WTC11 (cell line): ENCODE data around the gene GPR68. TPM values are rescaled to one million over a fixed set of nuclear protein-coding genes. Genes with fewer than 3 reads are reported as not detected.

Experiments used
- ATAC-seq: fragments of 200-7000 bp; cut with Tn5 transposase; 2 replicates; pipeline ENCODE4 v1.10.0; 2021; ENCODE audit warnings: mild to moderate bottlenecking, moderate library complexity
- CTCF ChIA-PET: fragments of 300-600 bp; sonication (Branson Sonifier 250); formaldehyde crosslinking; loops from one replicate; lab custom pipeline; 2021; ENCODE audit warnings: antibody characterized with exemption; lab: Charles Lee
- POLR2A ChIA-PET: fragments of 350-600 bp; sonication (Branson Sonifier 250); formaldehyde crosslinking; loops from one replicate; lab custom pipeline; 2021; ENCODE audit warnings: antibody characterized with exemption; lab: Charles Lee
- DNase-seq: peaks from one replicate; pipeline ENCODE4 v3.0.0; 2021; ENCODE audit warnings: low spot score
- H3K27ac Mint-ChIP-seq: 2 replicates; pipeline ENCODE4 v1.8.0; 2021; ENCODE audit warnings: mixed read lengths
- H3K27me3 Mint-ChIP-seq: 2 replicates; pipeline ENCODE4 v1.8.0; 2021; ENCODE audit warnings: low read depth, mild to moderate bottlenecking, moderate library complexity, mixed read lengths
- H3K36me3 Mint-ChIP-seq: 2 replicates; pipeline ENCODE4 v1.8.0; 2021; ENCODE audit warnings: mixed read lengths
- H3K4me1 Mint-ChIP-seq: 2 replicates; pipeline ENCODE4 v1.8.0; 2022; ENCODE audit warnings: mixed read lengths
- H3K4me3 Mint-ChIP-seq: 2 replicates; pipeline ENCODE4 v1.8.0; 2021; ENCODE audit warnings: mild to moderate bottlenecking, moderate library complexity, mixed read lengths
- H3K9me3 Mint-ChIP-seq: 2 replicates; pipeline ENCODE4 v1.8.0; 2021; ENCODE audit warnings: mixed read lengths
- CBFB ChIP-seq: sonication (generic); formaldehyde crosslinking; IDR thresholded peaks from 2 replicates; pipeline ENCODE4 v1.8.1; 2022; ENCODE audit warnings: mild to moderate bottlenecking, low read depth, missing genetic modification reagents
- ESRRA ChIP-seq: sonication (generic); formaldehyde crosslinking; IDR thresholded peaks from 2 replicates; pipeline ENCODE4 v1.8.1; 2022; ENCODE audit warnings: mild to moderate bottlenecking, missing genetic modification reagents, borderline replicate concordance
- FOXK1 ChIP-seq: sonication (generic); formaldehyde crosslinking; IDR thresholded peaks from 2 replicates; pipeline ENCODE4 v1.8.0; 2022; ENCODE audit warnings: mild to moderate bottlenecking, moderate library complexity, missing genetic modification reagents
- GTF2I ChIP-seq: fragments of 250-450 bp; sonication (Bioruptor Pico); conservative IDR thresholded peaks from 2 replicates; pipeline ENCODE4 v1.4.0; 2021; ENCODE audit warnings: mild to moderate bottlenecking
- IRF2 ChIP-seq: sonication (generic); formaldehyde crosslinking; IDR thresholded peaks from 2 replicates; pipeline ENCODE4 v1.8.0; 2022; ENCODE audit warnings: low read depth, missing genetic modification reagents, borderline replicate concordance
- MYBL2 ChIP-seq: sonication (generic); formaldehyde crosslinking; IDR thresholded peaks from 2 replicates; pipeline ENCODE4 v1.8.1; 2023; ENCODE audit warnings: mild to moderate bottlenecking, moderate library complexity, missing genetic modification reagents
- NR2C2 ChIP-seq: sonication (generic); formaldehyde crosslinking; IDR thresholded peaks from 2 replicates; pipeline ENCODE4 v1.8.0; 2022; ENCODE audit warnings: mild to moderate bottlenecking, missing genetic modification reagents
- NR3C1 ChIP-seq: sonication (generic); formaldehyde crosslinking; conservative IDR thresholded peaks from 2 replicates; pipeline ENCODE4 v1.8.1; 2023; ENCODE audit warnings: low read depth, mild to moderate bottlenecking, missing genetic modification reagents
- SOX15 ChIP-seq: fragments of 250-450 bp; sonication (Bioruptor Pico); IDR thresholded peaks from 2 replicates; pipeline ENCODE4 v1.9.0; 2021; ENCODE audit warnings: mild to moderate bottlenecking
- TCF7 ChIP-seq: sonication (generic); formaldehyde crosslinking; IDR thresholded peaks from 2 replicates; pipeline ENCODE4 v1.8.0; 2022; ENCODE audit warnings: mild to moderate bottlenecking, low read depth, missing genetic modification reagents, moderate library complexity
- ZNF232 ChIP-seq: sonication (generic); formaldehyde crosslinking; IDR thresholded peaks from 2 replicates; pipeline ENCODE4 v1.8.0; 2022; ENCODE audit warnings: mild to moderate bottlenecking, missing genetic modification reagents
- ZNF263 ChIP-seq: sonication (generic); formaldehyde crosslinking; IDR thresholded peaks from 2 replicates; pipeline ENCODE4 v1.8.1; 2022; ENCODE audit warnings: low read depth, mild to moderate bottlenecking, moderate library complexity, missing genetic modification reagents
- ZNF317 ChIP-seq: sonication (generic); formaldehyde crosslinking; IDR thresholded peaks from 2 replicates; pipeline ENCODE4 v1.8.1; 2023; ENCODE audit warnings: low read depth, mild to moderate bottlenecking, moderate library complexity, missing genetic modification reagents, borderline replicate concordance
- total RNA-seq: library from RNA; stranded (reverse); gene quantifications from 3 replicates; pipeline ENCODE4 v1.2.3, GENCODE V29; 2021
- TF ChIP-seq, protein P1 (sequence below): sonication (generic); formaldehyde crosslinking; IDR thresholded peaks from 2 replicates; pipeline ENCODE4 v1.8.0; 2022; ENCODE audit warnings: mild to moderate bottlenecking, missing genetic modification reagents
- TF ChIP-seq, protein P2 (sequence below): sonication (generic); formaldehyde crosslinking; IDR thresholded peaks from 2 replicates; pipeline ENCODE4 v1.8.1; 2023; ENCODE audit warnings: mild to moderate bottlenecking, missing genetic modification reagents
- TF ChIP-seq, protein P3 (sequence below): sonication (generic); formaldehyde crosslinking; conservative IDR thresholded peaks from 2 replicates; pipeline ENCODE4 v1.8.1; 2023; ENCODE audit warnings: mild to moderate bottlenecking, low read depth, missing genetic modification reagents, moderate library complexity
- TF ChIP-seq, protein P4 (sequence below): sonication (generic); formaldehyde crosslinking; IDR thresholded peaks from 2 replicates; pipeline ENCODE4 v1.8.1; 2023; ENCODE audit warnings: mild to moderate bottlenecking, missing genetic modification reagents, borderline replicate concordance
- TF ChIP-seq, protein P5 (sequence below): sonication (generic); formaldehyde crosslinking; IDR thresholded peaks from 2 replicates; pipeline ENCODE4 v1.8.0; 2022; ENCODE audit warnings: mild to moderate bottlenecking, missing genetic modification reagents

GPR68 gene
- total RNA-seq, 1 experiment from 2014 or later: 0.28 TPM

DNA sequence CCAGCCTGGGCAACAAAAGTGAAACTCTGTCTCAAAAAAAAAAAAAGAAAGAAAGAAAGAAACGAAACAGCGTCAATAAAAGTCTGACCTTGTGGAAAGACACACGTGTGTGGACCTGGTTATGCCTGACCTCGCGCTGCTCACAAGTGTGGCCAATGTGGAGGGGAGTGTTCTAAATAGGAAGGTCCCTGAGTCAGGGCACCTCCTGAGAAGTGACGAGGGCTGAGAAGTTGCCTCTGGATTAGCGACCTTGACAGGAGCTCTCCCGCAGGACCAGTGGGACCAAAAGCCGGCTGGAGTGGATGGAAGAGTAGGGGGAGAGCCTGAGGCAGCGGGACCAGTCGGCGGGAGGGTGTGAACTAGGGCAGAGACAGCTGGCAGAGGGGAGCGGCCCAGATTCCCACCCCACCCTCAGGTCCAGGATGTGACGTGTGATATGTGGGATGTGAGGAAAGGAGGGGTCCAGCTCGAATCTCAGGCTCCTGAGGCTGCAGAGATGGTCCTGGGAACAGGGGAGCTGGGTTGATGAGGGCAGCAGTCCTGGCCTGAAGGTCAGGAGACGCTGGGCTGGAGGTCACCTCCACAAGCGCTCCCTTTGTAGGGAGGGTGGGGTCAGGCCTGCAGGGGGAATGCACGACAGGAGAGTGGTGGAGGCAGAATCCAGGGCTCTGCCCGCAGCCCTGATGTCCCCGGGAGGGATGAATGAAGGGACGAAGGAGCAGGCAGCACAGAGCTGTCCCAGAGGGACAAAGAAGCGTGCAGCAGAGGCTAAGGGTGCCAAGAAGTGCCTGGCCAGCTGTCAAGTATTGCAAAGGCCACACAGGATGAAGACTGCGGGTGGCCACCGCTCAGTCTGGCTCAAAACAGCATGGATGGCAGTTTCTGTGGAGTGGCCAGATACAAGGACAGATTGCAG is 24.8 kb upstream of the GPR68 start:
- H3K27me3 Mint-ChIP-seq: peaks cover 16% of the 10 kb centered on the region
- ATAC-seq: no peak
- CTCF ChIA-PET: interaction anchor here (1.3 kb wide), 1 partner anchor 96 kb away, joined by 4 read pairs; no protein-coding TSS in a partner anchor
- no peak for TF ChIP-seq IRF2 (CRISPR knock-in tag)
- no peak for TF ChIP-seq GTF2I (CRISPR knock-in tag)
- TF ChIP-seq, protein P1, sequence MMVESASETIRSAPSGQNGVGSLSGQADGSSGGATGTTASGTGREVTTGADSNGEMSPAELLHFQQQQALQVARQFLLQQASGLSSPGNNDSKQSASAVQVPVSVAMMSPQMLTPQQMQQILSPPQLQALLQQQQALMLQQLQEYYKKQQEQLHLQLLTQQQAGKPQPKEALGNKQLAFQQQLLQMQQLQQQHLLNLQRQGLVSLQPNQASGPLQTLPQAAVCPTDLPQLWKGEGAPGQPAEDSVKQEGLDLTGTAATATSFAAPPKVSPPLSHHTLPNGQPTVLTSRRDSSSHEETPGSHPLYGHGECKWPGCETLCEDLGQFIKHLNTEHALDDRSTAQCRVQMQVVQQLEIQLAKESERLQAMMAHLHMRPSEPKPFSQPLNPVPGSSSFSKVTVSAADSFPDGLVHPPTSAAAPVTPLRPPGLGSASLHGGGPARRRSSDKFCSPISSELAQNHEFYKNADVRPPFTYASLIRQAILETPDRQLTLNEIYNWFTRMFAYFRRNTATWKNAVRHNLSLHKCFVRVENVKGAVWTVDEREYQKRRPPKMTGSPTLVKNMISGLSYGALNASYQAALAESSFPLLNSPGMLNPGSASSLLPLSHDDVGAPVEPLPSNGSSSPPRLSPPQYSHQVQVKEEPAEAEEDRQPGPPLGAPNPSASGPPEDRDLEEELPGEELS (CRISPR knock-in tag): no peak
- TF ChIP-seq ZNF263: no peak
- TF ChIP-seq ESRRA (CRISPR knock-in tag): no peak
- TF ChIP-seq, protein P2, sequence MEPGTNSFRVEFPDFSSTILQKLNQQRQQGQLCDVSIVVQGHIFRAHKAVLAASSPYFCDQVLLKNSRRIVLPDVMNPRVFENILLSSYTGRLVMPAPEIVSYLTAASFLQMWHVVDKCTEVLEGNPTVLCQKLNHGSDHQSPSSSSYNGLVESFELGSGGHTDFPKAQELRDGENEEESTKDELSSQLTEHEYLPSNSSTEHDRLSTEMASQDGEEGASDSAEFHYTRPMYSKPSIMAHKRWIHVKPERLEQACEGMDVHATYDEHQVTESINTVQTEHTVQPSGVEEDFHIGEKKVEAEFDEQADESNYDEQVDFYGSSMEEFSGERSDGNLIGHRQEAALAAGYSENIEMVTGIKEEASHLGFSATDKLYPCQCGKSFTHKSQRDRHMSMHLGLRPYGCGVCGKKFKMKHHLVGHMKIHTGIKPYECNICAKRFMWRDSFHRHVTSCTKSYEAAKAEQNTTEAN (CRISPR knock-in tag): no peak
- TF ChIP-seq, protein P3, sequence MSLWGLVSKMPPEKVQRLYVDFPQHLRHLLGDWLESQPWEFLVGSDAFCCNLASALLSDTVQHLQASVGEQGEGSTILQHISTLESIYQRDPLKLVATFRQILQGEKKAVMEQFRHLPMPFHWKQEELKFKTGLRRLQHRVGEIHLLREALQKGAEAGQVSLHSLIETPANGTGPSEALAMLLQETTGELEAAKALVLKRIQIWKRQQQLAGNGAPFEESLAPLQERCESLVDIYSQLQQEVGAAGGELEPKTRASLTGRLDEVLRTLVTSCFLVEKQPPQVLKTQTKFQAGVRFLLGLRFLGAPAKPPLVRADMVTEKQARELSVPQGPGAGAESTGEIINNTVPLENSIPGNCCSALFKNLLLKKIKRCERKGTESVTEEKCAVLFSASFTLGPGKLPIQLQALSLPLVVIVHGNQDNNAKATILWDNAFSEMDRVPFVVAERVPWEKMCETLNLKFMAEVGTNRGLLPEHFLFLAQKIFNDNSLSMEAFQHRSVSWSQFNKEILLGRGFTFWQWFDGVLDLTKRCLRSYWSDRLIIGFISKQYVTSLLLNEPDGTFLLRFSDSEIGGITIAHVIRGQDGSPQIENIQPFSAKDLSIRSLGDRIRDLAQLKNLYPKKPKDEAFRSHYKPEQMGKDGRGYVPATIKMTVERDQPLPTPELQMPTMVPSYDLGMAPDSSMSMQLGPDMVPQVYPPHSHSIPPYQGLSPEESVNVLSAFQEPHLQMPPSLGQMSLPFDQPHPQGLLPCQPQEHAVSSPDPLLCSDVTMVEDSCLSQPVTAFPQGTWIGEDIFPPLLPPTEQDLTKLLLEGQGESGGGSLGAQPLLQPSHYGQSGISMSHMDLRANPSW: no peak
- TF ChIP-seq CBFB (CRISPR knock-in tag): no peak
- POLR2A ChIA-PET: no interaction called here
- H3K27ac Mint-ChIP-seq: peak overlapping the region; percentile 14; the same call in 1 of the 2 replicates
- H3K36me3 Mint-ChIP-seq: peaks cover 3% of the 10 kb centered on the region
- H3K9me3 Mint-ChIP-seq: no peaks in the 10 kb centered on the region
- H3K4me3 Mint-ChIP-seq: no peak overlapping the region
- no peak for DNase-seq
- H3K4me1 Mint-ChIP-seq: peaks cover 3% of the 10 kb centered on the region

DNA sequence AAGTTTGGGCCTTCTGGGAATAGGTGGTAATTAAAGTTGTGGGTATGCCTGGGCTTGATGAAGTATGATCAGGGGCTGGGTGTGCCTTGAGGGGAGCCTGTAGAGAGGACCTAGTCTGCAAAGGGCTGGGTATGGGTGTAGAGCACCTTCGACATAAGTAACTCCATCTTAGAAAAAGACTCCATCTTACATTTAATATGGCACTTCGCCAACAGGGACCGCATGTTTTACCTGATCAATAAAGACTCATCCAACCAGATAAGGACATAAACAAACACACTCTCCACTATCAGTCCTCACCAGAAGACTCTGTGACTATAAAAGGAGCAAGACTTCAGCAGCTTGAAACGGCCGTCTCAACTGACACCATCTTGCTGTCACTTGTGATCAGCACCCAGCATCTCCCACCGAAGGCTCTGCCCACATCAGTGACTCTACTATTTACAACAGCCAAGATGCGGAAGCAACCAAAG is 23.5 kb upstream of the GPR68 start:
- peaks cover 29% of the 10 kb centered on the region for H3K27me3 Mint-ChIP-seq
- no peaks in the 10 kb centered on the region for H3K9me3 Mint-ChIP-seq
- DNase-seq (no peak), ATAC-seq (no peak)
- H3K4me3 Mint-ChIP-seq: no peak overlapping the region
- ChIA-PET POLR2A (no interaction called here), CTCF (interaction anchor here (1.2 kb wide), 1 partner anchor 94 kb away, joined by 3 read pairs; no protein-coding TSS in a partner anchor)
- no peak overlapping the region for H3K27ac Mint-ChIP-seq
- peaks cover 3% of the 10 kb centered on the region for H3K36me3 Mint-ChIP-seq
- peaks cover 12% of the 10 kb centered on the region for H3K4me1 Mint-ChIP-seq
- no peak for TF ChIP-seq TCF7 (CRISPR knock-in tag)
- no peak for TF ChIP-seq MYBL2 (CRISPR knock-in tag)
- no peak for TF ChIP-seq SOX15 (CRISPR knock-in tag)
- TF ChIP-seq ZNF232: no peak
- TF ChIP-seq ZNF317: no peak
- TF ChIP-seq, protein P4, sequence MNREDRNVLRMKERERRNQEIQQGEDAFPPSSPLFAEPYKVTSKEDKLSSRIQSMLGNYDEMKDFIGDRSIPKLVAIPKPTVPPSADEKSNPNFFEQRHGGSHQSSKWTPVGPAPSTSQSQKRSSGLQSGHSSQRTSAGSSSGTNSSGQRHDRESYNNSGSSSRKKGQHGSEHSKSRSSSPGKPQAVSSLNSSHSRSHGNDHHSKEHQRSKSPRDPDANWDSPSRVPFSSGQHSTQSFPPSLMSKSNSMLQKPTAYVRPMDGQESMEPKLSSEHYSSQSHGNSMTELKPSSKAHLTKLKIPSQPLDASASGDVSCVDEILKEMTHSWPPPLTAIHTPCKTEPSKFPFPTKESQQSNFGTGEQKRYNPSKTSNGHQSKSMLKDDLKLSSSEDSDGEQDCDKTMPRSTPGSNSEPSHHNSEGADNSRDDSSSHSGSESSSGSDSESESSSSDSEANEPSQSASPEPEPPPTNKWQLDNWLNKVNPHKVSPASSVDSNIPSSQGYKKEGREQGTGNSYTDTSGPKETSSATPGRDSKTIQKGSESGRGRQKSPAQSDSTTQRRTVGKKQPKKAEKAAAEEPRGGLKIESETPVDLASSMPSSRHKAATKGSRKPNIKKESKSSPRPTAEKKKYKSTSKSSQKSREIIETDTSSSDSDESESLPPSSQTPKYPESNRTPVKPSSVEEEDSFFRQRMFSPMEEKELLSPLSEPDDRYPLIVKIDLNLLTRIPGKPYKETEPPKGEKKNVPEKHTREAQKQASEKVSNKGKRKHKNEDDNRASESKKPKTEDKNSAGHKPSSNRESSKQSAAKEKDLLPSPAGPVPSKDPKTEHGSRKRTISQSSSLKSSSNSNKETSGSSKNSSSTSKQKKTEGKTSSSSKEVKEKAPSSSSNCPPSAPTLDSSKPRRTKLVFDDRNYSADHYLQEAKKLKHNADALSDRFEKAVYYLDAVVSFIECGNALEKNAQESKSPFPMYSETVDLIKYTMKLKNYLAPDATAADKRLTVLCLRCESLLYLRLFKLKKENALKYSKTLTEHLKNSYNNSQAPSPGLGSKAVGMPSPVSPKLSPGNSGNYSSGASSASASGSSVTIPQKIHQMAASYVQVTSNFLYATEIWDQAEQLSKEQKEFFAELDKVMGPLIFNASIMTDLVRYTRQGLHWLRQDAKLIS: no peak
- no peak for TF ChIP-seq NR3C1 (CRISPR knock-in tag)
- no peak for TF ChIP-seq ZNF263
- no peak for TF ChIP-seq NR2C2 (CRISPR knock-in tag)
- TF ChIP-seq, protein P5, sequence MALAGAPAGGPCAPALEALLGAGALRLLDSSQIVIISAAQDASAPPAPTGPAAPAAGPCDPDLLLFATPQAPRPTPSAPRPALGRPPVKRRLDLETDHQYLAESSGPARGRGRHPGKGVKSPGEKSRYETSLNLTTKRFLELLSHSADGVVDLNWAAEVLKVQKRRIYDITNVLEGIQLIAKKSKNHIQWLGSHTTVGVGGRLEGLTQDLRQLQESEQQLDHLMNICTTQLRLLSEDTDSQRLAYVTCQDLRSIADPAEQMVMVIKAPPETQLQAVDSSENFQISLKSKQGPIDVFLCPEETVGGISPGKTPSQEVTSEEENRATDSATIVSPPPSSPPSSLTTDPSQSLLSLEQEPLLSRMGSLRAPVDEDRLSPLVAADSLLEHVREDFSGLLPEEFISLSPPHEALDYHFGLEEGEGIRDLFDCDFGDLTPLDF (CRISPR knock-in tag): no peak
- TF ChIP-seq, protein P1 (CRISPR knock-in tag): no peak
- no peak for TF ChIP-seq CBFB (CRISPR knock-in tag)
- no peak for TF ChIP-seq FOXK1
